ENCODE data around the gene ROR2. TPM values are rescaled to one million over a fixed set of nuclear protein-coding genes. Genes with fewer than 3 reads are reported as not detected.

The ROR2 gene
- total and polyA plus RNA-seq, 7 donors = 0.46 to 81.7 (median 51.4) TPM

DNA sequence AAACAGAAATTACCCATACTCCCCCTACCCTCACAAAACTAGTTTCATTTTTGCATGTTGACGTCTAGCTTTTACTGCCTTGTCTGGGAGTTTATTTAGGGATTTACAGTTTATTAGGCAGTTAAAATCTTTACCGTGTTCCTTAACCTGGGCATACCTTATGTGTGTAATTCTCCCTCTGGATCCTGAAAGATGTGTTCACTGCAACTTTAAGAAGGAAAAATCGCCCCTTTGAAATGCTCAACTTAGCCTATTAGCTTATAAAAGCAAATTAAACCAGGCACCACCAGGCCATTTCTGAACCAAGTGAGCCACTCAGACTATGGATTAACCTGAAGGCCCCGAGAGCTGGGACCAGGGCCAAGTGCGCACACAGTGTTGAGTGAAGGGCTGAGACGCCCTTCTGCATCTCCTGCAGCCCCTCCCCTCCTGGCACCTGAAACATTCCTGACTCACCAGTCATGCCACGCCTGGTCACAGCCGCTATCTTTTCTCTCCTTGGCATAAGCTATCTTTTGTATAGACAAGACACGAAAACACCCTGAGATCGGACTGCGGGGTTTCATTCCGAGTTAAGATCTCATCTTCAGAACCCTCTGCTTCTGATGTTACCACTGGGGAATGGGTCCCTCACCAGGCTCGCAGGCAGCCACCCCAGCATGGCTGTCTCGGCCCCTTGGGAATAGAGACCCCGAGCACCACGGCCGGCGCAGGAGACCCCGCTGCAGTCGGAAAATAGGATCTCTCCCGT, 111.9 kb downstream of the ROR2 start:
- intact Hi-C loops (cut with DNase I) = loop anchor here (5.0 kb wide), 2 partner anchors 34 to 66 kb away; no protein-coding TSS in a partner anchor

DNA sequence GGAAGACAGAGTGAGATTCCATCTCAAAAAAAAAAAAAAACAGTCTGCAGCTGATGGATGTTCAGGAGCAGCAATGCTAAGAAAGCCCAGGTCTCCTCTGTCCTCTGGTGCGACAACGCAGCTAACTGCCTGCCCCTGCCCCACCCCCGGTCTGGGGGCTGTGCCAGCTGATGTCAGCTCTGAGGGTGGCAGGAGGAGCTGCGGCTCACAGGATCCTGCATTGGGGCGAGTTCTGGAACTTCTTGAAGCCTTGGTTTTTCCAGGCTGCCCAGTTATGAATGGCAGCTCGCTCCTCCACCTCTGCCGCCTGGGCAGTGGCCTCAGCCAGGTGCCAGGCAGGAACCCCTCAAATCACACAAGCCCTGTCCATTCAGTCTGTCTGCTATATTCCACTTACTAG, 113.5 kb downstream of the ROR2 start:
- DNase-seq = peak; percentile 90
- TF ChIP-seq POLR2A (IDR thresholded peaks at IDR 0.05) = no peak
- TF ChIP-seq POLR2AphosphoS5 (IDR thresholded peaks at IDR 0.05) = peak in 3 of 4 donors; percentile 45 to 46 (median 46)
- Histone ChIP-seq H3K9me3 (no peaks in the 10 kb centered on the region), H3K4me1 (peaks cover 0 to 84% (median 81%) of the 10 kb centered on the region in 4 donors), H3K27me3 (no peaks in the 10 kb centered on the region), H3K36me3 (no peaks in the 10 kb centered on the region), H3K27ac (peak overlapping the region in 3 of 4 donors; percentile 74 to 86 (median 82)), H3K4me3 (no peak overlapping the region)
- WGBS, 2 donors = 88 to 95% methylated on average over 7 of the region's 7 CpGs
- intact Hi-C loops (cut with DNase I) = loop anchor here (5.0 kb wide), 2 partner anchors 36 to 64 kb away; no protein-coding TSS in a partner anchor

More for the DNA sequence above, 111.9 kb downstream of the ROR2 start:
- H3K9me3 ChIP-seq = no peaks in the 10 kb centered on the region
- no peak for TF ChIP-seq POLR2A (IDR thresholded peaks at IDR 0.05)
- peak in 1 of 4 donors; percentile 6 for TF ChIP-seq POLR2AphosphoS5 (IDR thresholded peaks at IDR 0.05)
- DNase-seq = peak; percentile 85
- no peaks in the 10 kb centered on the region for H3K36me3 ChIP-seq
- H3K4me3 ChIP-seq = peak overlapping the region; percentile 11 to 40 (median 23)
- peak overlapping the region; percentile 74 to 86 (median 80) for H3K27ac ChIP-seq
- 29 to 56% methylated on average over 21 of the region's 21 CpGs for WGBS, 2 donors
- no peaks in the 10 kb centered on the region for H3K27me3 ChIP-seq
- H3K4me1 ChIP-seq = peaks cover 0 to 99% (median 96%) of the 10 kb centered on the region in 4 donors

DNA sequence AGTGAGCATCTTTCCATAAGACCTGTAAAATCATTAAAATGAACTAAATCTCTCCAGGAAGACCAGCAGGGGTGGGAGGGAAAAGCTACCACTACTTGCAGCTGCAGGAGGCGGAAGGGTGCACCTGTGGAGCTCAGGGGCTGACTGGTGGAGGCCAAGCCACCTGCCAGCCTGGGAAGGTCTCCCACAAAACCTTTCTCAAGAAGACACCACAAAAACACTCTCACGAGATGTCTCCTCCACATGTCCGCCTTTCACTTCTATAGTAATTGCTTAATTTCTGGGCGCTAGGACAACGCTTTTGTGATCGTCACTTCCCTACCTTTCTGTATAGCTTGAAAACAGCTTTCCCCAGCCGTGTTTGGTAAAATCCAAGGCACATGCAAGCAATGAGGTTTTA, 114.4 kb downstream of the ROR2 start:
- TF ChIP-seq POLR2AphosphoS5 (IDR thresholded peaks at IDR 0.05) (no peak), POLR2A (IDR thresholded peaks at IDR 0.05) (no peak), EP300 (IDR thresholded peaks at IDR 0.05) (no peak)
- TF ChIP-seq, protein P1, sequence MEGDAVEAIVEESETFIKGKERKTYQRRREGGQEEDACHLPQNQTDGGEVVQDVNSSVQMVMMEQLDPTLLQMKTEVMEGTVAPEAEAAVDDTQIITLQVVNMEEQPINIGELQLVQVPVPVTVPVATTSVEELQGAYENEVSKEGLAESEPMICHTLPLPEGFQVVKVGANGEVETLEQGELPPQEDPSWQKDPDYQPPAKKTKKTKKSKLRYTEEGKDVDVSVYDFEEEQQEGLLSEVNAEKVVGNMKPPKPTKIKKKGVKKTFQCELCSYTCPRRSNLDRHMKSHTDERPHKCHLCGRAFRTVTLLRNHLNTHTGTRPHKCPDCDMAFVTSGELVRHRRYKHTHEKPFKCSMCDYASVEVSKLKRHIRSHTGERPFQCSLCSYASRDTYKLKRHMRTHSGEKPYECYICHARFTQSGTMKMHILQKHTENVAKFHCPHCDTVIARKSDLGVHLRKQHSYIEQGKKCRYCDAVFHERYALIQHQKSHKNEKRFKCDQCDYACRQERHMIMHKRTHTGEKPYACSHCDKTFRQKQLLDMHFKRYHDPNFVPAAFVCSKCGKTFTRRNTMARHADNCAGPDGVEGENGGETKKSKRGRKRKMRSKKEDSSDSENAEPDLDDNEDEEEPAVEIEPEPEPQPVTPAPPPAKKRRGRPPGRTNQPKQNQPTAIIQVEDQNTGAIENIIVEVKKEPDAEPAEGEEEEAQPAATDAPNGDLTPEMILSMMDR (IDR thresholded peaks at IDR 0.05) = no peak
- no peaks in the 10 kb centered on the region for H3K27me3 ChIP-seq
- no peak for DNase-seq
- peaks cover 0 to 76% (median 74%) of the 10 kb centered on the region in 4 donors for H3K4me1 ChIP-seq
- intact Hi-C loops (cut with DNase I) = loop anchor here (5.0 kb wide), 2 partner anchors 37 to 63 kb away; no protein-coding TSS in a partner anchor
- no peak overlapping the region for H3K4me3 ChIP-seq
- 84 to 91% methylated on average over 7 of the region's 7 CpGs for WGBS, 2 donors
- H3K36me3 ChIP-seq = no peaks in the 10 kb centered on the region
- H3K9me3 ChIP-seq = no peaks in the 10 kb centered on the region
- peak overlapping the region in 3 of 4 donors; percentile 74 to 86 (median 82) for H3K27ac ChIP-seq

DNA sequence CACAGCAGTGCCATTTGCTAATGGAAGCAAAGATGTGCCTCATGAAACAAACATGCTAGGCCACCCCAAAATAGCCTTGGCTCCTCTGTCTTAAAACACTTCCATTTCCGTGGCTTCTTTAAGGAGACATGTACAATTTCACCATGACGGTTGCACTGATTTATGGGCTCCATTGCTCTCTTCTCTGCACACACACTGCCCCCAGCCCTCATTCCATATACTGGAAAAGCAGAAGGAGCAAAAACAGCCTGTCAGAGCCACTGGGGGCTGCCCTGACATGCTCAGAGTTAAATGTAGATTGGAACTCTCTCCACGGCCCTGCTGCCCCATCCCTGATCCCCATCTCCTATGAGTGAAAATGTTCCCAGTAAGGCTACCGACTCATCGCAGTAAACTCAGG, 114.8 kb downstream of the ROR2 start:
- Histone ChIP-seq H3K9me3 (no peaks in the 10 kb centered on the region), H3K4me1 (peaks cover 0 to 72% (median 70%) of the 10 kb centered on the region in 4 donors), H3K27me3 (no peaks in the 10 kb centered on the region), H3K36me3 (no peaks in the 10 kb centered on the region), H3K27ac (peak overlapping the region in 3 of 4 donors; percentile 74 to 86 (median 82)), H3K4me3 (no peak overlapping the region)
- WGBS, 2 donors = 66 to 72% methylated on average over 5 of the region's 5 CpGs
- DNase-seq = no peak
- TF ChIP-seq, protein P1 (IDR thresholded peaks at IDR 0.05) = no peak
- TF ChIP-seq POLR2A (IDR thresholded peaks at IDR 0.05) (no peak), POLR2AphosphoS5 (IDR thresholded peaks at IDR 0.05) (no peak), EP300 (IDR thresholded peaks at IDR 0.05) (no peak)
- intact Hi-C loops (cut with DNase I) = loop anchor here (5.0 kb wide), 2 partner anchors 37 to 63 kb away; no protein-coding TSS in a partner anchor

DNA sequence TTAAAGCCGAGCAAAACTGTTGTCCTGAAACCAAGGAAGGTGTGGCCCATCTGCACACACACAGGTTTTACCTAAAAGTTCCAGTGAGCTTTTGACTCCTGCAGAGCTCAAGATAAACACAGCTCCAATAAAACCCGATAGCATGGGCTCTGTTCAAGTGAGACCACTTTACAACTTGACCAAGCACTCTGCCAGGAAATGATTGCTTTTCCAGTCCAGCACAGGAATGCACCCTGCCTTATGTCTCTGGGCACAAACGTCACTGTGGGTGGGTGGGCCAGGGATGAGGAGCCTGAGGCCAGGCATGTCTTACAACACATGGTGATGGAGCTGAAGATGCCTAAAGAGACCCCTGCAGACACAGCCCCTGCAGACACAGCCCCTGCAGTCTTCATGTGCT, 115.3 kb downstream of the ROR2 start:
- TF ChIP-seq, protein P1 (IDR thresholded peaks at IDR 0.05) = no peak
- TF ChIP-seq POLR2A (IDR thresholded peaks at IDR 0.05) (no peak), EP300 (IDR thresholded peaks at IDR 0.05) (no peak), POLR2AphosphoS5 (IDR thresholded peaks at IDR 0.05) (peak in 1 of 4 donors; percentile 38)
- WGBS, 2 donors = 14 to 59% methylated on average over 3 of the region's 3 CpGs
- Histone ChIP-seq H3K27ac (peak overlapping the region in 3 of 4 donors; percentile 74 to 86 (median 82)), H3K36me3 (no peaks in the 10 kb centered on the region), H3K4me1 (peaks cover 0 to 67% (median 65%) of the 10 kb centered on the region in 4 donors), H3K9me3 (no peaks in the 10 kb centered on the region), H3K27me3 (no peaks in the 10 kb centered on the region), H3K4me3 (no peak overlapping the region)
- no peak for DNase-seq
- intact Hi-C loops (cut with DNase I) = loop anchor here (5.0 kb wide), 2 partner anchors 38 to 62 kb away; no protein-coding TSS in a partner anchor
